ENCODE data around the gene BRINP3.

The BRINP3 gene

DNA sequence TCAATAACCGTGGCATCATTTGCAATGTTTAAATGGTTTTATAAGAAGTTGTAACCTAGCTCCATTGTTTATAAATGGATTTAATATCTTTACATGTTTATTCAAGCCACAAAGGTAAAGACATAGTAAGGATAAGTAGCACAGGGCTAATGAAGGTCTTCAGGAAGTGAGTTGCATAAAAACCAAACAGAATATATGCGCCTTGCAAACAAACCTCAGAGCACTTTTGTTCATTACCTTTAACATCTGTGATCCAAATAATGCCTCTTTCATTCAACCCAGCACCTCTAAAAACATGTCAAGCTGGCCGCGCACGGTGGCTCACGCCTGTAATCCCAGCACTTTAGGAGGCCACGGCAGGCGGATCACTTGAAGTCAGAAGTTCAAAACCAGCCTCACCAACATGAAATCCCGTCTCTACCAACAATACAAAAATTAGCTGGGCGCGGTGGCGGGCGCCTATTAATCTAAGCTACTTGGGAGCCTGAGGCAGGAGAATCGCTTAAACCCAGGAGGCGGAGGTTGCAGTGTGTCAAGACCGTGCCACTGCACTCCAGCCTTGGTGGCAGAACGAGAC is 25.3 kb downstream of the BRINP3 start:
- no peak for DNase-seq (ENCODE audit: low spot score)

- DNase-seq (ENCODE audit: low spot score) = no peak
These were observed 33.2 kb downstream of the BRINP3 start for GRCh38 chr1:190444464-190444863.

GRCh38 chr1:190439447-190439846 is 38.2 kb downstream of the BRINP3 start:
- DNase-seq (ENCODE audit: low spot score) = no peak

- peak; percentile 27 for DNase-seq (ENCODE audit: low spot score)
These were observed 41.0 kb downstream of the BRINP3 start for GRCh38 chr1:190436615-190437014.

DNA sequence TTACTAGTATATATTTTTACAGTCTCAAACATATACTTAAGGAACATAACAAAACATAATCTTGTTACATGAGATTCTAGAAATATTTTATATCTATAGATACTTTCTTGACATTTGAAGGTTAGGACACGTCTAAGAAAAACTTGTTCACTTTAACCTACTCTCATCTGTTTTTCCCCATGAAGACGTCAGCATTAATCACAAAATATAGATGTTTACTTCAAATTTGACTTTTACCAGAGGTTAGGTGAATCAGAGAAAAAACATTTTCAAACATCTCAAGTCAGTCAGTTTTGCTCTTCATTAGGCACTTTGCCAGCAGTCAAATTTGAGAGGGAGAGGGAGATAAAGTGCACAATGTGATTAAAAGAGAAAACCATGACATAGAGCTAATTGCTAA is 47.7 kb downstream of the BRINP3 start:
- no peak for DNase-seq (ENCODE audit: low spot score)

DNA sequence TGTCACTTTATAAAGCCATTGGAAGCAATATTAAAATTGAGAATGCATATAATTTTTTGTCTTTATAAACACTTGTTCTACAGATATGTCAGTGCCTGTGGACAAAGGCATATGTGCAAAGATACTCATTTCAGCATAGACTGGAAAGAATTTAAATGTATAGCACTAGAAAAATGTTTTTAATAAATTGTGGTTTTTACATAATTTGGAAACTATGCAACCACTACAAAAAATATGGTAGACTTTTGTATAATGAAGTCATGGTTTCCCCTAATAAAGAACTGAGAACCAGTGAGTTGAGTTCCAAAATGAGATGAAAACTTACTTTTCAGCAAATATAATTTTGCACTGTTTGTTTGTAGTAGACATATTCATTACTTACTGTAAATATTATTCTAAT is 48.5 kb downstream of the BRINP3 start:
- no peak for DNase-seq (ENCODE audit: low spot score)

DNA sequence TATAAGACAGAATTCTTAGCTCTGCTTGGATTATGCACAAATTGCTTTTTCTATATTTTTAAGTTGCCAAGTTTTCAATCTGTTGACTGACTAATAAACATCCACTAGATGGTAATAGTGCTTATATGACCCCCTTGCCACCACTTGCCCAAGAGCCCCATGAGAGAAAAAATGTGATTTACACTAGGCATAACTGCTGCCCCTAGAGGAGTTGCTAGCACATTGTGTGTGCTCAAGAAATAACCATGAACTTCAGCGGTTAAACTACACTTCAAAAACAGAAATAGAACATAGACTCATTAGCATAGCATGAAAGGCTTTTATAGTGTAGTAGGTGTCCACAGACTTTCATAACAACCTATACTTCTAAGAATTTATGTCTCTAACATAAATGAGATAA is 61.4 kb downstream of the BRINP3 start:
- DNase-seq (ENCODE audit: low spot score) = peak; percentile 29

- DNase-seq (ENCODE audit: low spot score) = no peak
These were observed 64.5 kb downstream of the BRINP3 start for GRCh38 chr1:190413142-190413541.

DNA sequence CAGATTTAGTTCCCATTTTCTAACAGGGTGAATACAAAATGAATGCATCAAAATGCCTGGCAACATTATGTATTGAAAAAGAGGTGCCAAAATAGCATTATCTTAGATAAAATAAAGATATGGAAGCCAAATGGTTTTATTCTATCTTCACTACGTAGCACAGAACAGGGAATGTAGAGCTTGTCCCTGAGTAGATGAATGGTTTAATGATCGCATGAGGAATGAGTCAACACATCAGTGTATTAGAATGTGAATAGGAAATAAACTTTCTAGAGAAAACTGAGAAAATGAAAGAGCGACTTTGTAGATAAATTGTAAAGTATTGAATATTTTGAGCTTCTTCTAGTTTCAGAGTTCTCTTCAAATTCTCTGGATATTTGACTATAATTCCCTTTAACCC is 74.3 kb downstream of the BRINP3 start:
- no peak for DNase-seq (ENCODE audit: low spot score)

- no peak for DNase-seq (ENCODE audit: low spot score)
These were observed 78.4 kb downstream of the BRINP3 start for GRCh38 chr1:190399233-190399632.

DNA sequence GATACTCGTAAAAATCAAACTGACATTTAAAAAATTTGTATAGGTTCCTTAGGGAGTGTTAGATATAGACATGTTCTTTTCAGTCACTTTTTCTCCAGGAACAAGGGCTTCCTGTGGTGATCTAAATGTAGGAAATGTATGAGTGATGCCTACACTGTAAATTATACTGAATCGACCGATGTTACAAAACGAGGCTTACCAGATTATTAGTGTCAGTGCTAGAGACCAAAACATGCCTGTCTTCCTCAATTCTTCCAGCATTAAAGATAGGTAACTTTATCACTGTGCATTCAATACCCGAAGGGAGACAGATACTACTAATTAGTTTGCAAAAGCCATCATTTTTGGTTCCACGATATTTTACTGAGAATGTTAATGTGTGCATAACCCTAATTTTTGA is 86.1 kb downstream of the BRINP3 start:
- DNase-seq (ENCODE audit: low spot score) = no peak

- DNase-seq (ENCODE audit: low spot score) = no peak
These were observed 99.7 kb downstream of the BRINP3 start for GRCh38 chr1:190377991-190378390.

- DNase-seq (ENCODE audit: low spot score) = no peak
These were observed 100.4 kb downstream of the BRINP3 start for GRCh38 chr1:190377294-190377693.

DNA sequence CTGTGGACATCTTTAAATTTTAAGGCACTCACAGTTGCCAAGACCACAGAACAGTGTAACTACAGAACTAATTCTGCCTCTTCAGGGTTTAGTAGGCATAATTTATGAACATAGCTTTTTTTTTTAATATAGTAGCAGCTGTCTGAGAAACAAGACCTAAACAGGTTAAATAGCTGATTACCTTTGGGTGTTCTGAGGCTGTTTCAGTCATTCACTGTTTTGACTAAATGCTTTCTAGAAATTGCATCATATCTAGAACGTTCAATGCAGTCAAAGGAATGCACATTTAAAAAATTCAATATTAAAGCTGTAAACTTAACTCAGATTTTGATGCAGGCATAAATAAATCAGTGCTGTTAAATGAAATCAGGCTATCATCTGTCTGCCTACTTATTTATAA is 101.6 kb downstream of the BRINP3 start:
- no peak for DNase-seq (ENCODE audit: low spot score)

GRCh38 chr1:190373705-190374336 is 103.8 kb downstream of the BRINP3 start:
- peak; percentile 57 for DNase-seq (ENCODE audit: low spot score)

GRCh38 chr1:190367200-190367599 is 110.5 kb downstream of the BRINP3 start:
- no peak for DNase-seq (ENCODE audit: low spot score)

DNA sequence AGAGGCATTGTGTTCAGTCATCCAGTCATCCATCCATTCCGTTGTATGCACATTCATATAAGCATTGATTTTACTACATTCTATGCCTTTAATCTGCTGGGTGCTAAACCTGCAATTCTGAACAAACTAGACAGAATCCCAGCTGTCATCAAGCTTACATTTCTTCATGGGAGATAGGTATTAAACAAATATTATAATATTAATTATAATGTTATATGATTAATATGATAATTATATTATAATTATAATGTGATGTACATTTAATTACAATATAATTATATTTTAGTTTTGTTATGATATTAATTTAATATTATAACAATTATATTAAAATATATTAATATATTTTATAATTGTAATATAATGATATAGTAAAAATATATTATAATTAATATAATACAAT is 112.4 kb downstream of the BRINP3 start:
- no peak for DNase-seq (ENCODE audit: low spot score)

DNA sequence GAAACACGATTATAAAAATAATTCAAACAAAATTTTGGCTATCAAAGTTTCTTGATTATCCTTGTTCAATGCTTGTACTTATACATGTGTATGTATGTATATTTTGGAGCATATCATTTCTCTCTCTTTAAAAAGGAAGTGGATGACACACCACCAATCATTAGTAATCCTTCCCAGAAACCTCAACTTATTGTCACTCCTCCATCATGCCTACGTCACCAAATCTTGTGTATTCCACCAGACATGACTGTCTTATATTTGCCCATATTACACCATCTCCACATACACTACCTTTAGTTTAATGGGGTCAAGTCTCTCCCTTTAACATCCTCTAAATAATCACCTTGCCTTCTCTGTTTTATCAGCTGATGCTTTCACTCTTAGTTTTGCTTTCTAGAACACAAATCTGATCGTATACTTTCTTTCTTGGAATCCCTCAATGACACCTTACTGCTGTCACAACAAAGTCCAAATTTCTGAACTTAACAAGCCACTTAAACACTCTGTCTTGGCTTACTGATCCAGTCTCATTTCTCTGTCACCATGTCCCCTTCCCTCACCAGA is 124.0 kb downstream of the BRINP3 start:
- no peak for DNase-seq (ENCODE audit: low spot score)

- no peak for DNase-seq (ENCODE audit: low spot score)
These were observed 133.2 kb downstream of the BRINP3 start for GRCh38 chr1:190344454-190344853.

DNA sequence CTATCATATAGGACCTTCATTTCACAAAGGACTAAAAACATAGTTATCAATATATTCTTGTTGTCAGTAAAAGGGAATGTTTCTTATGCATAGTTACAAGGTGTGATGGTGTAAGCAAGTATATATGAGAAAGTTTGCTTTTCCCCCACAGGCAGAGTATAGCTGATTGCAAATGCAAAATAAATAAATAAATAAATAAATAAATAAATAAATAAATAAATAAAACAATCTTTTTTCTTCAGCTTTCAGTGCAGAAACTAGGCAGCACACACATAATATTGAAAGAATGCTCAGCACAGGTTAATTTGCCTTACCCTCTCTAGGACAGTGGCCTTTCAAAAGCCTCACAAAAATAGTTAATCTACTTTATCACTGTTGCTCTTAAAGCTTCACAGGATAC is 138.8 kb downstream of the BRINP3 start:
- DNase-seq (ENCODE audit: low spot score) = no peak

GRCh38 chr1:190328871-190329270 is 148.8 kb downstream of the BRINP3 start:
- DNase-seq (ENCODE audit: low spot score) = no peak

DNA sequence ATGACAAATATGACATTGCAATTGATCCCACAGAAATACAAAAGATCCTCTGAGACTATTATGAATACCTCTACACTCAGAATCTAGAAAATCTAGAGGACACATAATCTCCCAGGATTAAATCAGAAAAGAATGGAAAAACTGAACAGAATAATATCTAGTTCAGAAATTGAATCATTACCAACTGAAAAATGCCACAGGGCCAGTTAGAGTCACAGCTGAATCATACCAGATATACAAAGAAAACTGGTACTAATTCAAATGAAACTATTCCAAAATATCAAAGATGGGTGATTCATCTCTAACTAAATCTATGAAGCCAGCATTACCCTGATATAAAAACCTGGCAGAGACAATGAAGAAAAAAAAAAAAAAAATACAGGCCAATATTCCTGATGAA is 149.3 kb downstream of the BRINP3 start:
- no peak for DNase-seq (ENCODE audit: low spot score)

- no peak for DNase-seq (ENCODE audit: low spot score)
These were observed 150.4 kb downstream of the BRINP3 start for GRCh38 chr1:190327271-190327670.

DNA sequence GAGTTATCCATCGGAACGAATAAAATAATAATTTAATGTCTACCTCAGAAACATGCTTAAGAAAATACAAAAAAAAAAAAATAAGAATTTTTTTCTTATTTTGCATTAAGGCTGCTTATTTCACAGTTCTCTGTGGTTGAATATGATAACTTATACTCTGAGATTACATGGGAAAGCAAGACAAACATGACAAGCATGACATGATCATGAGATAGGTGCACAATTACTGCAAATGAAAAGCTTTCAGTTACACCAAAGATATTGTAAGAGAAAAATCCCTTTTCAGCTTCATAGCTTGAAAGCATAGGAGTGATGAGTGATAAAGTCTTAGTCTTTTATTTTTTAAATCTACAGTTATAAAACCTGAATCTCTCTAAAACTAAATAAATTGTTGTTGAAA is 154.1 kb downstream of the BRINP3 start:
- DNase-seq (ENCODE audit: low spot score) = no peak

Measured in D341Med (cell line).